T-helper 1 cell treated with Interleukin-12 subunit alpha and Interleukin-12 subunit beta and Interleukin-4 antibody, amounts not matched to agents 30 ng/mL and 1 ng/mL, for 36 hours (primary cell): ENCODE measurements around the gene INAFM1. TPM values are rescaled to one million over a fixed set of nuclear protein-coding genes. Genes with fewer than 3 reads are reported as not detected.

Experiments used
- intact Hi-C: fragments of 100-400 bp; cut with micrococcal nuclease; formaldehyde crosslinking; loops from one replicate; pipeline ENCODE4 v1.15.1; 2024
- total RNA-seq: library from RNA; stranded (reverse); gene quantifications from 2 replicates; pipeline ENCODE4 v1.2.3, GENCODE V29; 2022

INAFM1 gene
- 10.3 and 10.6 TPM in 2 replicates for total RNA-seq

DNA sequence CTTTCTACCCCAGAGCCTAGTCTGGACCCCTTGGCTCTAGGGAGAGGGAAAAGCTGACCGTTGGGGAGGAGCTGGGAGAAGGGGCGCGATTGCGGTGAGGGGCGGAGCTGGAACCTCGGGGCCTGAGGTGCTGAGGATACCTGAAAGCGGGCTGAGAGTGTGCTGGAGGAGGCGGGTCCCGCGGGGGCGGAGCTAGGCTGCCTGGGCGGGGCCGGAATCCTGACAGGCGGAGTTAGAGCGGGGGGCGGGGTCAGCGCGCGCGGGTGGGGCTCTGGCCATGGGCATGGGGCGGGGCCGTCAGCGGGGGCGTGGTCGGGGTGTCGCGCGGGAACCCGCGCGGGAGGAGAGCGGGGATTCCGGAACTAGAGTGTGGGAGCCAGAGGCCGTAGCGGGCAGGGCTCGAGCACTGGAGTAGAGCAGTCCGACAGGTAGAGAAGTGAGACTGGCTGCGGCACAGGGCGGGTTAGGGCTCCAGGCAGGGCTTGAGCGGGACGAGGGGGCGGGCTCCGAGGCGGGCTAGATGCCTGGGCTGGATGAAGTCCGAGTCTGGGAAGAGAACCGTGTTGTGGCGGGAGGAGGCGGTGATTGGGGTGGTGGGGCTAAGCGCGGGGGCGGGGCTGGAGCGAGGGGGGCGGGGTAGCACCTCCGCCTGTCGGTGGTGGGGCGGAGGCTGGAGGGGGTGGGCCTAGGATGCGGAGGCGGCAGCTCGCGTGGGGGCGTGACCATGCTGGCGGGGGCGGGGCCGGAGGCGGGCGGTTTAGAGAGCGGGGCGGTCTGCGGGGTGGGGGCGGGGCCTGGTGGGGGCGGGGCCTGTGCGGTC lies at the start of gene INAFM1:
Gene INAFM1 (plus strand): TSS at position 815 of the 820 bp plus-strand sequence. CDS start 35 bp downstream, outside the sequence.
- intact Hi-C loops, result loop anchor here (1.0 to 10.0 kb wide), 17 partner anchors 17 to 1841 kb away; partner anchors contain the start of genes ARHGAP35, BICRA, C19orf73 and DHX34

DNA sequence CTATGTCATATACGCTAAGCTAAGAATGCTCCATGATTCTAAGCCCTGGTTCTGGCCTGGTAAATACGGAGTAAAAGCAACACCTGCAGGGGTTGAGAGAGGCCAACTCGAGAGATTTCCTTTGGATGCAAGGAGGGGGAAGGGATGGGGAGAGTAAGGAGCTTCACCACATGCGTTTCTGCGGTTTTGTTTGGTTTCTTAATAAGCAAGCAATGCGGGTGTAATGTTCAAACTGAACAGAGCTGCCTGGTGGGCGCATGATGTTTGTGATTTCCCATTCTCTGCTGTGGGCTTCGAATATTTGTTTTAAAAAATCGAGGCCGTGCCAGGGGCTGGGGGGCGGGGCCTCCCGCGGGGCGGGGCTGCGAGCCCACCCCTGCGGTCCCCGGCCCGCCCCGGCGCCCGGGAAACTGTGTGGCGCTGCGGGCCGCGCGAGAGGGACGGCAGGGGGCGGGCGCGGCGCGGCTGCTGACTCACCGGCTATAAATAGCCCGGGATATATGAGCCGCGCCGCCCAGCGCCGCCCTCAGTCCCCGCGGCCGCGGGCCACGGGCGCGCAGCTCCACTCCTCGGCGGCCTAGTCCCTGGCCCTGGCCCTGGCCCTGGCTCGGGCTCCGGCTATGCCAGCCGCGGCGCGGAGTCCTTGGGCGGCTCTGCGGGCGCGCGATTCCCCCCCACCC lies 48.8 kb upstream of the INAFM1 start:
- intact Hi-C loops, result loop anchor here (1.0 to 5.0 kb wide), 9 partner anchors 16 to 439 kb away; partner anchors contain the start of genes CCDC9, INAFM1, SLC1A5 and TMEM160

DNA sequence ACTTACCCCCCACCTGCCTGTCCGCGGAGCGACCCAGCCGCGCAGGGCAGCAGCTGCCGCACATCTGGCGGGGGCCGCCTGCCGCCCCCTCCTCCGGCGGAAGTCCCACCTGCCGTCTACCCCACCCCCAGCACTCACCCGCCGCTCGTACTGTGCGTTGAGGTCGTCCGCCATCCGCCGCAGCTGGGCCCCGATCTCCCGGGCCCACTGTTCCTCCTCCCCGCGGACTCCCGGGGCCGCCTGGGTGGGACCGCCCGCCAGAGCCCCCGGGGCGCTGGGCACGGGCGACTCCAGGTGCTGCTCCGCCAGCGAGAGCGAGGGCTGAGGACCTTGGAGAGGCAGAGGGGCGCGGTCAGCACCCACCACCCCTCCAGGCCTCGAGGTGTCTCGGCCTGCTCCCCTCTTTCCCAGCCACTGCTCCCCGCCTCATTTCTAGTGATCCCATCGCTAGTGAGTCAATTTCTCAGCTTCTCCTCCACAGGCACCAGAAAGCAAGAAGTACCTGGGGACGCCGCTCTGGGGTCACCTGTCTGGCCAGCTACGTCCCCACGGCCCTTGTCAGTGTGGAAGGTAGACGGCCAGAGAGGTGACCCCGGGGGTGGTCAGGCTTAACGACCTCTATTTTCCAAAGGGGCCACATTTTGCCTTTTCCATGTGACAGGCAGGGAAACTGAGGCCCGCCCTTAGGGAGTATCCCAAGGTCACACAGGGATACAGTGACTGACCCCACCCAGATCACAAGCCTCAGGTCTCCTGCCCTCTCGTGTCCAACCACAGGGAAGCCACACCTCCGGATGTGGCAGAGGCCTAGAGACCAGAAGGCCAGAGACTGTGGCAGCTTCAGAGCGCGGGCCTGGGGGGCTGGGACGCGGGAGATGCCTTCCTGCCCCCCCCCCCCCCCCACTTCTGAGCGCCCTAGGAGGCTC lies 48.0 kb upstream of the INAFM1 start:
- intact Hi-C loops, result loop anchor here (1.0 to 5.0 kb wide), 9 partner anchors 16 to 439 kb away; partner anchors contain the start of genes CCDC9, INAFM1, SLC1A5 and TMEM160

DNA sequence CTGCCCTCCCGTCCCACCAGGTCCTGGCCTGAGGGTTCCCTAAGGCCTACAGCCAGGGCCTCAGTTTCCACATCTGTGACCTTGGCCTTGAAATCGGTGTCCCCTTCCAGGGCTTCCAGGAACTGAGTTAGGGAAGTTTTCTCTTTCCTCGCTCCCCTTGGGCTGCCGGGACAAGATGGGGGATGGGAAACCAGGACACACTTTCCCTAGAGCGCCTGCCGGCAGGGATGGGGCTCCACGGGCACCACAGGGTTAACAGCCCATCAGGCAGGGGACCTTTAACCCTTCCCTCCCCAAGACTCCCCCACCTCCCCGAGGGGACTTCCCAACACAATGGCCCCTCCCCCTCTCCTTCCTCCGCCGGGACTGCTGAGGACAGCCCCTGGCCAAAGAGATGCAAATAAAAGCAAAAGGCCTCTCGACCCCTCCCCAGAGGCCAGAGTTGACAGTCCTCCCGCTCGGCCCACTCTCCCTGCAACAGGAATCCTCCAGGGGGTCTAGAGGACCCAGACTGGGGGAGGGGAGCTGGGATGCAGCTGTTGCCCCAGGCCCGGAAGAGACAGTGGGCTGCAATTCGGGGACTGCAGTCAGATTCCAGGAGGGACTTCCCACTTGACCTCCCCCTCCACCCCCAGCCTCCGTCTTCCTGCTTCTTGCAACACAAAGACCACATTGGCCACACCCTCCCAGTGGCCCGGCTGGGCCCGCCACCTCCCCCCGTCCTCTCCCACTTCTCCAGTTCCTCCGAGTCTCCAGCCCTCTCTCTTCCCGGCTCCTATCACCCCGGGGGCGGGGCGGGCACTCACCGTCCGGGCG lies 47.1 kb upstream of the INAFM1 start:
- intact Hi-C loops, result loop anchor here (5.0 kb wide), 3 partner anchors 70 to 440 kb away; partner anchors contain the start of genes SLC1A5 and TMEM160

DNA sequence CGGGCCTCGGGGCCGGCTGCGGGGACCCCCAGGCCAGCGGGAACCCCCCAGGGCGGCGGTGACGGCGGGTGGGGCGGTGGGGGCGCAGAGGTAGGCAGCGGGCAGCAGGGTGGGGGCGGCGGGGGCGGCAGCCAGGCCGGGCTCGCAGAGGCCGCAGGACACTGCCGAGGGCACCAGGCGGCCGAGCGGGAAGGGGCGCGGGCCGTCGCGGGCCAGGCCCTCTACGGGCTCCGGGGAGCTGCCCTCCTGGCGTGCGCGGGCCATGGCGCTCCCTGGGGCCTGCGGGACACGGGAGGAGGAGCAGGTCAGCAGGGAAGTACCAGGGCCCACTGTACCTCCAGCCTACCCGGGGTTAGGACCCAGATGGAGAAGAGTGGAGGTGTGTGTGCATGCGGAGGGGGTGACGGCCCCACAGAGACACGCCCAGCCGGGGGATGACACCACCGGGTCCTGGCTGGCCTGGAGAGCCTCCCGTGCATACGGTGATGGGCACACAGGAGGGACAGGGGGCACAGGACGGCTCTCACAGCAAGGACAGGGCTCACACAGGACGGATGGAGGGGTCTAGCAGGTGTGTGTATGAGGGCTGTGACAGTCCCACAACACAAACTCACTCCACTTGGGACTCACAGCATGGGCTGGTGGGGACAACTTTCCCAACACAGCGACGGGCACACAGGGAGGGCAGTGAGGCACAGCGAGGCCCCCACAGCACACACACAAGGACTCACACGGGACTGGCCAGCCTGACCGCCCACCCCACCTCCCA lies 46.3 kb upstream of the INAFM1 start:
- intact Hi-C loops, result loop anchor here (5.0 kb wide), 3 partner anchors 71 to 441 kb away; partner anchors contain the start of genes SLC1A5 and TMEM160

DNA sequence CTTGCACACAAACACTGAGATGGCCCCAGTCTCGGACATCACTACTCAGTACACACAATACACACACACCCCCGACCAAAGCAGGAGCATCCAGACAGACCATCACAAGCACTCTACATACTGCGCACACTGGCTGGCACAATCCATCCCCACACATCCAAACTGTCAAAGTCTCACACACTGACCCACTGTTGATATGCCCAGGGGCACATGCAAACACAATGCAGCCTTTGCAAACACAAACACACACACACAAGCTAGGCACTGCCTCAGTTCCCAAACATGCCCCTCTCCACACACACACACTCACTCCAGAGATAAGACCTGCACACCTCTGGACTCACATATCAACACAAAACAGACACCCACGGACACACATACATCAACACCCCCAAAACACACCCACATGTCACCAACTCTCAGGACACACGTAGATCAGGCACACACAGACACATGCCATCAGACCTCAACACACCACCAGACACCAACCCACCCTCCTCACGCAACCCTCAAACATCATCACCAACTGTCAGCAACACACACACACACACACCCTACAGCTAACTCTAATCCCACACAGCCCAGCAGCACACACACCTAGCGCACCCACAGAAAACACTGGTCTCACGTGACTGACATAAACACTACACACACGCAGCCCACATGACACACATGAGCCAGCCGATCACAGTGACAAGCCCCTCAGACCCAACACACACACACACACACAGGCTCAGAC lies 45.6 kb upstream of the INAFM1 start:
- intact Hi-C loops, result loop anchor here (5.0 kb wide), 3 partner anchors 72 to 442 kb away; partner anchors contain the start of genes SLC1A5 and TMEM160

DNA sequence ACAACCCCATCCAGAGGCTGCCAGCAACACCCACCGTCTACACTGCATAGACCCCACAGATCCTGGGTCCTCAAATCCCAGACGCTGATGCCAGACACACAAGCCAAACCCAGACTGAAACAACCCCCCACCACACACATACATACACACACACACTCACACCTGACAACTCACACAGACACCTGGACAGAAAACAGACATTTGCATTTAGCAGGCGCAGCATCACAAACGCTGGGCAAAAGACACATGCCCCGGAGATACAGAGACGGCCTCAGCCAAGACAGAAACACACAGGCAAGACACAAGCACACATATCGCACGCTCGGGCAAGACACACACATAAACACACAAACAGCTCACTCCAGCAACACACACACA lies 45.0 kb upstream of the INAFM1 start:
- intact Hi-C loops, result loop anchor here (1.0 to 5.0 kb wide), 5 partner anchors 15 to 442 kb away; partner anchors contain the start of genes INAFM1, SLC1A5 and TMEM160

DNA sequence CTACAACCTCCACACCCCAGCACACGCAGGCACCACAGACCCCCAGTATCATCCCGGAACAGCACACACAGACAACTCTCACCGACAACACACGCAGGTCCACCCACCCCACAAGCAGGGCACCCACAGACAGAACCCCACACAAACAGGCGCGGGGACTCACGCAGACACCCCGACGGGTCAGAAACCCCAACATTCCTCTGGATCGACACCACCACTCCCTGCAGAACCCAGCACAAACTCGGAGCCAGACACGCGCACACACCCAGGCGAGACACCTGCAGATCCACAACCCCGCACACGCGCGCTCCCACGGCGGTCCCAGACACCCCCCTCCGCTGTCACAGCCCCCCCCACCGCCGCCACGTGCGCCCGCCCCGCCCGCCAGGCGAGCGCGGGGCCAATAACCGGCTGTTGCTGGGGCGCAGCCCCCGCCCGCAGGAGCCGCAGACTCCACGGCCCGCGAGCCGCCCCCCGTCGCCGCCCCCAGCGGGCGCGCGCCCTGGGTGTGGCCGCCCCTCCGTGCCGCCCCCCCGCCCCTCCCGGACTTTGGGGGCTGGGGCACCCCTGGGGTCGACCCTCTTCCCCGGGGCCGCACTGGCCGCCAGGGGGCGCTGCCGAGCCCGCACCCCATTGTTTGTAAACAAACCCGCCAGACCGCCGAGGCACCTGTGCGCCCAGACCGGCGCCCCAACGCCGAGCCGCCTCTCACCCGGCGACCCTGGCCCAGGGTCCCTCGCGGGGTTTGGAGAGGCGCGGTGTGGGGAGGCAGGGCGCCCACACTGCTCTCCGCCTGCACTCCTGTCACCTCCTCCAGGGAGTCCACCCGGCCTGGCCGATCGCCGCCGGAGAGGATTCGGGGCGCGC lies 44.4 kb upstream of the INAFM1 start:
- intact Hi-C loops, result loop anchor here (1.0 kb wide), 2 partner anchors 14 to 44 kb away; partner anchors contain the start of gene INAFM1

DNA sequence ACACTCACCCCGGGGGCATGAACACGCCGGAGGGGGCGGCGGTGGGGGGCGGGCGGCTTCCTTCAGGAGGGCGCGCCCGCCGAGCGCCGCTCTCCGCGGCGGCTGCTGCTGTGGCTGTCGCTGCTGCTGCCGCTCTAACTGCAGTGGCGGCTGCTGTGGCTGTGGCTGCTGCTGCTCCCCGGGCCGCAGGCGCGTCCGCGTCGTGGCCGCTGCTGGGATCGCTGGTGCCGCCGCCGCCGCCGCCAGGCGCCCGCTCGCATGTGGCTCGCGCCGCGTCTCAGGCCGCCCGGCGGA lies 43.8 kb upstream of the INAFM1 start, which contains the start of gene BBC3:
Gene BBC3 (minus strand): TSS at position 279 of the 294 bp plus-strand sequence. CDS start 2,768 bp downstream, outside the sequence.
- intact Hi-C loops, result loop anchor here (1.0 kb wide), 3 partner anchors 10 to 43 kb away; partner anchors contain the start of gene INAFM1

DNA sequence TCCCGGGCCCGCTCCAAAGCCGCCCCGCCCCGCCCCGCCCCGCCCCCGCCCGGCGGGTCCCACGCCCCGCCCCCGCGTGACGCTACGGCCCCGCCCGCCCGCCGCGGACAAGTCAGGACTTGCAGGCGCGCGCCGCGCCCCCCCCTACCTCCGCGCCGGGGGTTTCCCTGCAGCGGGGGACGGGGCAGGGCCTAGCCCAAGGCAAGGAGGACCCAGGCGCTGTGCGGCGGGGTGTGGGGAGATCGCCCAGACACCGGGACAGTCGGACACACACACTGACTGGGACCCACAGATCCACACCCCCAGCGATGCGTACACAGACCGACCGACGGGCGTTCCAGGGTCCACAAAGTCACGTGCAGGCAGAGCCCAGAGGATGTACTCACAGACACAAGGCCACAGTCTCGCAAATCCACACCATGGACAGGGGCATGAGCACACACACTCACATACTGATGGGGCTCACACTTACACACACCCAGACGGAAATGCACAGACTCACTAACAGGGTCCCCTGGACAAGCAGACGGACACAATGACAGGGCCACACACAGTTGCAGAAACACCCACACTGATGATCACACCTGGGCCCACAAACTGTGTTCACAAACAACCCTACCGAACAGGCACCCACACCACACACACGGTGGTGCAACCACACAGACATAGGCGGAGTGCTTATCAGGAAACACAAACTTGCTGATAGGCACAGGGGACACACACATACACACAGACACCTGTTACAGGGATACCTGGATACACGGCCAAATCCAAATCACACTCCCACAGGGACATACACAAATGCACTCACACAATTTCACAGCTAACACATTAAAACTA lies 43.2 kb upstream of the INAFM1 start:
- intact Hi-C loops, result loop anchor here (1.0 kb wide), 1 partner anchor 10 kb away; no protein-coding TSS in a partner anchor

DNA sequence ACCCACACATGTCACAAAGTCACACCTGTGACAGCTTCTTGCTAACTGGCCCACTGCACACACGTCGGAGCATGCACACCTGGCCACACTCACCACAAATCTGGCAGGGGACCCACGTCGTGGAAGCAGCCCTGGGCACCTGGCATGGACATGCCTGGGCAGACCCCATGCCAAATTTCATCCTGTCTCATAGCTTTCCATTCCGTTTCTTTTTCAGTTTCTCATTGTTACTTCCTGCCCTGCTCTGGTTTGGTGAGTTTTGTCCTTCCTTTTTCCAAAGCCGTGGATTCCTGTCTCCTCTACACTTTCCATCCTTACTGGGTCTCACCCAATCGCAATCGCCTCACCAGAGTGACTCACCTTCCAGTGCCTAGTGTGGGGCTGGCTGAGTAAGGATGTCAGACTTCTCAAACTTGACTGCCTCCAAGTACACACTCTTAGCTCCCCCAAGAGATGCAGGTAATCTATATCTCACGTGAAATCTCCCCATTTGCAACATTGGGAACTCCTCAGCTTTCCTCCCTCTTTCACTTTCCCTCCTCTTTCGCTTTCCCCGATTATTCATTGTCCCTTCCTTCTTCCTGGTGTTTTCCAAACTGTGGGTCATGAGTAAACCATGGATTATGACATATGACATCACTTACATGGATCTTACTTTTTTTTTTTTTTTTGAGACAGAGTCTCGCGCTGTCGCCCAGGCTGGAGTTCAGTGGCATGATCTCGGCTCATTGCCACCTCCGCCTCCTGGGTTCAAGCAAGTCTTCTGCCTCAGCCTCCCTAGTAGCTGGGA lies 42.1 kb upstream of the INAFM1 start:
- intact Hi-C loops, result no loop called here

DNA sequence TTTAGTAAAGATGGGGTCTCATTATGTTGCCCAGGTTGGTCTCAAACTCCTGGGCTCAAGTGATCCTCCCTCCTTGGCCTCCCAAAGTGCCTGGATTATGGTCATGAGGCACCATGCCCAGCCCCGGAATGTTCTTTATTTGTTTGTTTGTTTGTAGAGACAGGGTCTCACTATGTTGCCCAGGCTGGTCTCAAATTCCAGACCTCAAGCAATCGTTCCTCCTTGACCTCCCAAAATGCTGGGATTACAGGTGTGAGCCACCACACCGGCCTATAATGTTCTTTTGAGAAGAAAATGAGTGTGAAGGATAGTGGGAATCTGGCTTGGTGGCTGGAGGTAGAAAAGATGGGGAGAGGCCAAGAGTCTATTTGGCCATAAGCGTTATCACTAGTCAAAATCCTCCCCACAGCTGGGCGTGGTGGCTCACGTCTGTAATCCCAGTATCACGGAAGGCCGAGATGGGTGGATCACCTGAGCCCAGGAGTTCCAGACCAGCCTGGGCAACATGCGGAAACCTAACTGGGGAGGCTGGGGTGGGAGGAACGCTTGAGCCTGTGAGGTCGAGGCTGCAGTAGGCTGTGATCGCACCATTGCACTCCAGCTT lies 38.5 kb upstream of the INAFM1 start:
- intact Hi-C loops, result no loop called here

DNA sequence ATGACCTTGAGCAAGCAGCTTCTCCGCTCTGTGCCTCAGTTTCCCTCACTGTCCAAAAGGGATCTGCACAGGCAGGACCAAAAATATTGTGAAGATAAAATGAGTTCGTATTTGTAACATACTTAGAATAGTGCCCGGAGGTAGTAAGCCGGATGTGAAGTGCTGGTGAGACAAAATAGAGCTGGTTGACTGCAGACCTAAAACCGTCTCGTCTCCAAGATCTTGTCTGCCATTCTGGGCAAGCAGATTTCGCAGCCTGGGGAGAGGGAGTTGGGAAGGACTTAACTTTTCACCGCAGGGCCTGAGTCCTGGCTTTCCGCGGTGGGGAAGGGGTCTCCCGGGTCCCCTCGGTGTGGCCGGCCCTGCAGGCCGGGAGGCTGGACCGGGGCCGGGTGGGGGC lies 35.5 kb upstream of the INAFM1 start:
- intact Hi-C loops, result no loop called here

DNA sequence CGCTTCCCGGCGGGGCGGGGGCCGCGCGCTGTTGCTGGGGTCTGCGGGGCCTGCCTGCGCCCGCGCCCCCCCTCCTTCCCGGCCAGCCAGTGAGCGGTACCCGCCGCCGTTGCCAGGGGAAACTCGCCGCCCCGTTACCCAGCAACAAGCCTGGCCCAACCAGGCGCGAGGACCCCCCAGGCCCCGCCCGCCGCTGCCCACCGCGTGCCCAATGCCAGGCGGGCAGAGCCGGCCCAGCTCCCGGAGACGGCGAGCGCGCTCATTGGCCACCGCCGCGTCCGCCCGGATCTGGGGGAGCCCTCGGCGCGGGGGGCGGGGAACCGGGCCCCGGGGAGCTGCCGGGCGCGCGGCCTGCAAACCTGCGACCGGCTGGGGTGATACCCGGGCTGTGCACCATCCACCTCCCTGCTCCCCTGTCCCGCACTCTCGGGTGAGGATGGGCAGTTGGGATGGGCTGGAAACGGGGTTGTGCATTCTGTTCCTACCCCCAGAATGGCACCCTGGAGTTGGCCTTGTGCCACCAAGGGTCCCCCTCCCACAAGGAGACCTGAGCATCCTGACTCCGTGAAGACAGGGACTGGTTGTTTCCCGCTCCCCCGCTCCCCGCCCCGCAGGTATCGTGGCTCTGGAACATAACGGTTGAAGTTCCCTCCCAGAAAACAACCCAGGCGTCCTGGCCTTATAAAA lies 34.9 kb upstream of the INAFM1 start:
- intact Hi-C loops, result loop anchor here (10.0 kb wide), 1 partner anchor 525 kb away; the partner anchor contains the start of gene PRKD2
